ENCODE results near the gene TM2D1. TPM values are rescaled to one million over a fixed set of nuclear protein-coding genes. Genes with fewer than 3 reads are reported as not detected.
"Not testable (repeated sequence)": the region's sequence is repeated elsewhere in the genome, so short reads cannot be mapped to it uniquely, and the experiment has no call there.

The TM2D1 gene
- total RNA-seq, 1 experiment from 2014 or later = 60.2 TPM

DNA sequence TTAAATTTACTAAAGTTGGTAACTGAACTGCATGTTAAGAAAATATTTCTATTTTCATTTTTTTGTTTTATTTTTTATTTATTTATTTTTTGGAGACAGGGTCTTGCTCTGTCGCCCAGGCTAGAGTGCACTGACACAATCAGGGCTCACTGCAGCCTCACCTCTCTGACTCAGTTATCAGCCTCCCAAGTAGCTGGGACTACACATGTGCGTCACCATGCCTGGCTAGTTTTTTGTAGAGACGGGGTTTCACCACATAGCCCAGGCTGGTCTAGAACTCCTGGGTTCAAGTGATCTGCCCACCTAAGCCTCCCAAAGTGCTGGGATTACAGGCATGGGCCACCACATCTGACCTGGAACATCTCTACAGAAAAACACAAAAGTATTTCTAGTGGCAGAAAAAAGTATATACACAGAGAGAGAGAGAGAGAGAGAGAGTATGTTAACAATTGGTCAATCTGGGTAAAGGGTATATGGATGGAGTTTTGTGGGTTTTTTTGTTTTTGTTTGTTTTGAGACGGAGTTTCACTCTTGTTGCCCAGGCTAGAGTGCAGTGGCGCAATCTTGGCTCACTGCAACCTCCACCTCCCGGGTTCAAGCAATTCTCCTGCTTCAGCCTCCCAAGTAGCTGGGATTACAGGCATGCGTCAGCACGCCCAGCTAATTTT lies 5.8 kb downstream of the TM2D1 start:
- DNase-seq (ENCODE audit: low read depth) = not testable (repeated sequence)

DNA sequence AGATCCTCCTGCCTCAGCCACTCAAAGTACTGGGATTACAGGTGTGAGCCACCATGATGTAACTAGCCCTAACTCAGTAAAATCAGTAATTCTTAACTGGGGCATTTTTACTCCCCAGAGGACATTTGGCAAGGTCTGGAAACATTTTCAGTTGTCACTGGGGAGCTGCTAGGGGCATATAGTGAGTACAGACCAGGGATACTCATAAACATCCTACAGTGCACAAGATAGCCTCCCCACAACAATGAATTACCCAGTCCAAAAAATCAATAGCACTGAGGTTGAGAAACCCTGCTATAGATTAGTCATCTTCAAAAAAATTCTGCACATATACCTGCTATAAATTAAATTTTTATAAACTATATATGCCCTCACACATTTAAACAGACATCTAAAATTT lies 13.0 kb downstream of the TM2D1 start:
- no peak for DNase-seq (ENCODE audit: low read depth)

DNA sequence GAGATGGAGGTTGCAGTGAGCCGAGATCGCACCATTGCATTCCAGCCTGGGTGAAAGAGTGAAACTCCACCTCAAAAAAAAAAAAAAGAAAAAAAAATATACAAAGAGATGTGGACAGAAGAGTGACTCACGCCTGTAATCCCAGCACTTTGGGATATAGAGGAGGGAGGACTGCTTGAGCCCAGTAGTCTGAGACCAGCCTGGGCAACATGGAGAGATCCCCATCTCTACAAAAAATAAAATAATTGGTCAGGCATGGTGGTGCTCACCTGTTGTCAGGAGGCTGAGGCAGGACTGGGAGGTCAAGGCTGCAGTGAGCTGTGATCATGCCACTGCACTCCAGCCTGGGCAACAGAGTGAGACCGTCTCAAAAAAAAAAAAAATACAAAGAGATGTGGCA lies 13.7 kb downstream of the TM2D1 start:
- peak; percentile 49 for DNase-seq (ENCODE audit: low read depth)

DNA sequence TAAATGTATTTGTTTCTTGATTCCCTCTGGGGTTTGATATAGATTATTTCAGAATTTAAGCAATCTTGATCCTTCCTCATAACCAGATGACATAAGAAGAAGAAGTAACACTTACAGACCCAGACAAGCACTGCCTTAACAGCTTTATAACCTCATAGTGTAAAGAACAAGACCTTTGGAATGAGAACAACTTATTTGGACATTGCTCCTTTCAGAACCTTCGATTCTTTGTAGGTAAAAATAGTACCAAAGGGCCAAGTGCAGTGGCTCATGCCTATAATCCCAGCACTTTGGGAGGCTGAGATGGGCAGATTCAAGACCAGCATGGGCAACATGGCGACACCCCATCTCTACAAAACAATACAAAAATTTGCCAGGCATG lies 15.0 kb downstream of the TM2D1 start:
- no peak for DNase-seq (ENCODE audit: low read depth)

DNA sequence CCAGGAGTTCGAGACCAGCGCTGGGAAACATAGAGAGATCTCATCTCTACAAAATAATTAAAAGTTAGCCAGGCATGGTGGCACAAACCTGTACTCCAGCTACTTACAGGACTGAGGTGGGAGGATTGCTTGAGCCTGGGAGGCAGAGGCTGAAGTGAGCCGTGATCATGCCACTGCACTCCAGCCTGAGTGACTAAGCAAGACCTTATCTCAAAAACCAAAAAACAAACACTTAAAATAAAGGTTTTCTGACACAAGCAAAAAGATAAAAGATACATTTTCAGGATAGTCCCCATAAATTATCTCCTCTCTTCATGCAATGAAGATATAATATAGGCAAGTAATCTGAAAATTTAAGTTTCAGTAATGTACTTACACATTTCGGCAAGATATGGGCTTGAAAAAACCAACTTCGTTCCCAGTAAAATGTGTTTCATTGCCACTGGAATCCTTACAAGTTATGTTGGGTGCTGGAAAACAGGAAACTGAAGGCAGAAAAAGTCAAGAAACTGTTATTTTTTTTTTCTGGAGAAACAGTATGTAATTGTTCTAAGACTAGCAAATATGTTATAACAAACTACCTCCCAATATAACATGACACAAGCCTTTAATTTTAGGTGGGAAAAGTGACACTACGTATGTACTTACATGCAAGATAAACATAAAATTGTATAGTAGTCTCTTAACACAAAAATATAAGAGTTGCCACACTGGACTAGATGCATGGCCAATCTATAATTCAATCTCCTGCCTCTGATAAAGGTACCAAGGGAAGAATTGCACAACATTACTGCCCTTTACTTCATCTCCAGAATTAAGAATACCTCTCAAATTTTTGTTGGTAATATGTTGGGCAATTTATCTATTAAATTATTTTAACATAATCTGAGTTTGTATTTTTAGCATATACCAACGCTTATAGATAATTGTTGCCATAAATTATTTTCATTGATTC lies 15.7 kb downstream of the TM2D1 start:
- no peak for DNase-seq (ENCODE audit: low read depth)

DNA sequence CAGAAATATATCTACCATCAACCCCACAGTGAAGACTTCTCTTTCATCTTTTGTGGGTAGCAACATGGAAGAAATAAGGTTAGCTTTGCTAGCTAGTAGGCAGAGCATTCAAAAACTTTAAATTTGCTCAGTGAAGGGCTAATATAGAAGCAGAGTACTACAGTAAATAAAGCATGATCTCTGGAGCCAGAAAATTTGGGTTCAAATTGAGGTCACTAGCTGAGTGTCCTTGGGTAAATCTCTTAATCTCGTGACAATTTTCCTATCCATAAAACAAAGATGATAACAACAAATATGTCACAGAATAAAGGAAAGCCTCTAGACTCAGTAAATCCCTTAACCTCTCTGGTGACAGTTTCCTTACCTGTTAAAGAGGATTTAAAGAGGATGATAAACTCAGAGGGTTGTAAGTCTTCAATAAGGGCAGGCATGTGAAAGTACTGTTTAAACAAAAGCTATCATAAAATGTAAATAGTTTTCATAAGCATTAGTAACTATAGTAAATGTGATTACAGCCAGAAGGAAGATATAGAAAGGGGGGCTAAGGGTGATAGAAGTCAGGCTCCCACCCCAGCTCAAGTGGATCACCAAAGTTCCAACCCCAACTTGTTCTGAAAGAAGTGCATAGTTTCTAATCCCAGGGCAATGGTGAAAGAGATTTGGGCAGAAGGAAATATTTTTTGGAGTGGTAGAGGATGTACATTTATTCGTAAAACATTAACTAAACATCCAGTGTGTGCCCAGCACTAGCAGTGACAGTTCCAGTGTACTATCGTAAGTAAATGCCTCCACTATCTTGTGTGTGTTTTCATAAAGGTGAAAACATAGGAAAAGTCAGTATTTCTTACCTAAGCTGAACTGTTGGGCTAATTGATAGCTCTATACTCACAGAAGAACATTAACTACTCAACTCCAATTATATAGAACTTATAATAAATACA lies 24.8 kb downstream of the TM2D1 start:
- no peak for DNase-seq (ENCODE audit: low read depth)

DNA sequence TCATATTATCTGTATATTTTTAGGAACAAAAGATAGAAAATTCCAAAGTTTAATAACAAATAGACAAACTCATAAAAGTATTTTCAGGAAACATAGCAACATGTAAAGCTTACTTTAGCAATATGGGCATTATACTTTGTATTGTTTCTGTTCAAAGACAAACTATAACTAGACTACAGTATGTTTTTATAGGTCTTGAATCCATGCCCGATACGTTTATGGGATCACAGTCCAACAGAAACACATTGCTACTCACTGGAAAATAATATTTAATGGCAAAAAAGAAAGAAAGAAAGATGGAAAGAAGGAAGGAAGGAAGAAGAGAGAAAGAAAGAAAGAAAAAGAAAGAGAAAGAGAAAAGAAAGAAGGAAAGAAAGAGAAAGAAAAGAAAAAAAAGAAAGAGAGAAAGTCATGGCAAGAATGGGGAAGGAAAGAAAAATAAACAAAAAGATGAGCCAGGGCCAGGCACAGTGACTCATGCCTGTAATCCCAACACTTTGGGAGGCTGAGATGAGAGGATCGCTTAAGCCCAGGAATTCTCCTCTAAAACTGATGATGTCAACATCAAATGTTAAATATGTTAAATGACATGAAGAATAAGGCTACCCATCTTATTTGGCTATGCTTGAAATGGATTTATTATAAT lies 32.7 kb downstream of the TM2D1 start:
- DNase-seq (ENCODE audit: low read depth) = peak; percentile 40

DNA sequence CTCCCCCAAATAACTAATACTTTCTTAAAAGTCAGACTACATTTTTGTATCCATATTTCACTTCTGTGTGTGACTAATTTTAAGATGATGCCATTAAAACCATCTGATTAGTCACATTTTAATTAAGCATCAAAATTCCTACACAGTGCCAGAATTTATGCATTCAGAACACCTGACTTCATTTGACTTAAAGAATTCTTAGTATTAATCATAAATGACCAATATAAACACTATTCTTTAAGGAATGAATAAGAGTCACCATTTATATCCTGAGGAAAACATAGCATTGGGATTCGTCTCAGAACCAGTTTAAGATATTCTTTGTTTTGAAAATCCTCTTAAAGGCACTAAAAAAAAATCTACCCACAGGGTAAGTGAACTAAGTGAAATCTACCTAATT lies 37.0 kb downstream of the TM2D1 start:
- no peak for DNase-seq (ENCODE audit: low read depth)

DNA sequence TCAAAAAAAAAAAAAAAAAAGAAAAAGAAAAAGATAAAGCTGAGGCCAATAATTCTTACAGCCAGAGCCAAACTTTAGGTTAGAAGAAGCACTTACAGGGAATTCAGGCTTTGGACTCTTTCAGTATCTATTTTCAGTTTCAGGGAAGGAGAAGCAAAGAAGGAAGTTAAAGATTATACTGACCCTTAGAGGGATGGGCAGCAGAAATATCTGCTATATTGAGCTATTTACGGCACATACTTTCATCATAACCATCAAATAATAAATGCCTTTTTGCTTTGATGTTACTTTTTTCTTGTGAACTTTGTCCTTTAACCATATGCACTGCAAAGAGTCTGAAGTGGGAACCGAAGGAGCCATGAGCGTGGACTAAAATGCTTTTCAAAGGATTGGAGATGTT lies 42.0 kb downstream of the TM2D1 start:
- DNase-seq (ENCODE audit: low read depth) = no peak

DNA sequence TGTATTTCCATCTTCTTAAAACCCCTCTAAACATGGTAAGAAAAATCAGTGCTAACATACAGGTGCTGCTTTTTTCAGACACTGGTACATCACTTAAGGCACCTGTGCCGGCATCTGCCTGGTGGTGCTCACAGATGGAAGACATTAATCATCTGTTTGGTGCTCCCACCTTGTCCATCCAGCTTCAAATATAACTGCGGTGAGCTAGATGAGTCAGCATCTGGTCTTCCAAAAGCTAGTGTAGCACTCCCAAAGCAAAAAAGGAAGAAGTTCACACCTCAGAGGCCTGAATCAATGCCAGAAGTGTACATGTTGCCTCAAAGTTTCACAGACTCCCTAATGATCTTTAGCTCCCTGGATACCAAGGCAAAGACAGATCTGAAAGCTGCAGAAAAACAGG lies 44.4 kb downstream of the TM2D1 start:
- DNase-seq (ENCODE audit: low read depth) = peak; percentile 1

DNA sequence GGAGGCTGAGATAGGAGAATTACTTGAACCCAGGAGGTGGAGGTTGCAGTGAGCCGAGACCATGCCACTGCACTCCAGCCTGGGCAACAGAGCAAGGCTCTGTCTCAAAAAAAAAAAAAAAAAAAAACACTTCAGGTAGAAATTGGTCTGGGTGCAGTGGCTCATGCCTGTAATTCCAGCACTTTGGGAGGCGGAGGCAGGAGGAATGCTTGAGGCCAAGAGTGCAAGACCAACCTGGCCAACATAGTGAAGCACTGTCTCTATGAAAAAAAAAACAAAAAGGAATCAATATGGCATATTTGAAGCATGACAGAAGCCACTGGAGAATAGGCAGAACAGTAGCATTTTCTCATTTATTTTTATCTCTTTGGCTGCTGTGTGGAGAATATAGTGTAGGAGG lies 48.1 kb downstream of the TM2D1 start:
- DNase-seq (ENCODE audit: low read depth) = not testable (repeated sequence)

DNA sequence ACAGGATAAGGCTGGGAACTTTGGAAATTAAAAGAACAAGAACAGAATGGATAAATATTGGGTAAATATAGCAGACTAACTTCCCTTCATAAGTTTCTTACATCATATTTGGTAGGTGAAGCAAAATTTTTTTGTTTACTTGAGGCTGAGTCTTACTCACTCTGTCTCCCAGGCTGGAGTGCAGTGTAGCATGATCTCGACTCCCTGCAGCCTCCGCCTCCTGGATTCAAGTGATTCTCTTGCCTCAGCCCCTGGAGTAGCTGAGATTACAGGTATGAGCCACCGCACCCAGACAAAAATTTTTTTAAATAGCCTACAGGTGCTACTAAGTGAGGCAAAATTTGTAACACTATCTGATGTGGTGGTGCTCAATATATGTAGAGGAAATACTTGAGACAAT lies 50.7 kb downstream of the TM2D1 start:
- no peak for DNase-seq (ENCODE audit: low read depth)

DNA sequence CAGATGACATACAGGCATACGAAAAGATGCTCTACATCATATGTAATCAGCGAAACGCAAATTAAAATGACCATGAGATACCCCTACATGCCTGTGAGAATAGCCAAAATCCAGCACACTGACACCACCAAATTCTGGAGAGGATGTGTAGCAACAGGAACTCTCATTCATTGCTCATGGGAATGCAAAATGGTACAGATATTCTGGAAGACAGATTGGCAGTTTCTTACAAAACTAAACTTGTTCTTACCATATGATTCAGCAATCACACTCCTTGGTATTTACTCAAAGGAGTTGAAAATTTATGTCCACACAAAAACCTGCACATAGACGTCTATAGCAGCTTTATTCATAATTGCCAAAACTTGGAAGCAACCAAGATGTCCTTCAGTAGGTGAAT lies 52.6 kb downstream of the TM2D1 start:
- no peak for DNase-seq (ENCODE audit: low read depth)

DNA sequence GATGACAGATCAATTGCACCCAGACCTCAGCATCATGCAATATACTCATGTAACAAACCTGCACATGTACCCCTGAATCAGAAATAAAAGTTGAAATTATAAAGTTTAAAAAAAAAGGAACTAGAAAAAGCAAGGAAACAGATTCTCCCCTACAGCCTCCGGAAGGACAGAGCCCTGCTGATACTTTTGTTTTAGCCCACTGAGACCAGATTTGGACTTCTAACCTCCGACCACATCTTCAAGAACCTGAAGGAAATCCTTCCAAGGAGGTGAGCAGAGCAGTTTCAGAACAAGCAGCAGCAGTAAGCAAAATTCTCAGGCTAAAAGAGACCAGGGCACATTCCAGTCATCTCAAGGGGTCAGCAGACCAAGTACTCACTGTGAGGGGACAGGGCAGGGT lies 54.5 kb downstream of the TM2D1 start:
- DNase-seq (ENCODE audit: low read depth) = no peak

DNA sequence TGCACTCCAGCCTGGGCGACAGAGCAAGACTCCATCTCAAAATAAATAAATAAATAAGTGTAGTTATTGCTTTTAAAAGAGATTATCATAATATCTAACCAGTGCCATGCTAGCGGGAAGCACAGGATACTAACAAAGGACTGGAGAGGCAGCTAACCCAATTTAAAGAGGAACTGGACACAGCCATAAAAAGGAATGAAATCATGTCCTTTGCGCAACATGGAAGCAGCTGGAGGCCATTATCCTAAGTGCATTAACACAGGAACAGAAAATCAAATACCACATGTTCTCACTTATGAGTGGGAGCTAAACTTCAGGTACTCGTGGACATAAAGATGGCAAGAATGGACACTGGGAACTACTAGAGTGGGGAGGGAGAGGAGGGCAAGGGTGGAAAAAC lies 54.9 kb downstream of the TM2D1 start:
- peak; percentile 3 for DNase-seq (ENCODE audit: low read depth)

DNA sequence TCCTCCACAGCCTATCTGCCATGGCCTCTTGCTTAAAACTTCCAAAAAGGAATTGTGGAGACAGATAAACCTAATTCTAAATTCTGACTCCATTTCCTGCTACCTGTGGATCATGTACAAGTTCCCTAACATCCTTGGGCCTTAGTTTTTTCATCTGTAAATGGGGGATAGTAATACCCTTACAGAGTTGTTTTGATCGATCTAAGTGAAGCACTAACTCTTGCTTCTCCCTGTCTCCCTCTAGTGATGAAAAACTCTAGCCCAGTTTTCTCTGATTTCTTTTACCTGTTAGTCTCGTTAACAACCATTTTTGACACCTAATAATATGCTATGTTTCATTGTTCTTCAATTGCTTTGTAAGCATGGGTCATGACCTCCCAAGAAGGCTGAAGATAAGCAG lies 65.9 kb downstream of the TM2D1 start:
- DNase-seq (ENCODE audit: low read depth) = no peak

DNA sequence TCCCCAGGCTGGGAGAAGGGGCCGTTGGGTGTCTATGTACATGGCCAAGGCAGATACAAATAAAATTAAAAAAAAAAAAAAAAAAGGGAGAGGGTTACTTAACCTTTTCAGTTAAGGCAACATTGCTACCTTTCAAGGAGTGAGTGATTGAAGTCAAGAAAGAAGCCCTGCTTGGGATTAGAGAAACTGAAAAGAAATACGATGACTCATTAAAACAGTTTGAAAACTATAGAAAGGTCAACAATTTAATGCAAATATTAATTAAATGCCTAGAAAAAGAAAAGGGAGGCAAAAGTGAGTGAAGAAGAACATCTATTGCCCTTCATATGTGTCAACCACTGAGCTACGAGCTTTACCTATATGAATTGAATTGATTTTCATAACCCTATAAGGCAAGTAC lies 69.5 kb downstream of the TM2D1 start:
- DNase-seq (ENCODE audit: low read depth) = no peak

DNA sequence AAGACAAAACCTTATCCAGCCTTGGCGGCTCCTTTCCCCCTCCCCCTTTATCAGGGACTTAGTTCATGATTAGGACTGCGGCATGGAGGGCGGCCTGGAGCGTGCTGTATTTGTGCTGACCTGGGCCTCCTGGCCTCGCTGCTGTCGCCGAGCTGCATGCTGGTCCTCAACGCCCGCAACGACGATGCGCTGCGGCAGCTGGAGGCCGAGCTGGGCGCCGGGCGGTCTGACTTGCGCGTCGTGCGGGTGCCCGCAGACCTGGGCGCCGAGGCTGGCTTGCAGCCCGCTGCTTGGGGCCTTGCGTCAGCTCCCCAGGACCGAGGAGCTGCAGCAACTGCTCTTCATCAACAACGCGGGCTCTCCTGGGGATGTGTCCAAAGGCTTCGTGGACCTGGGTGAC lies 70.9 kb downstream of the TM2D1 start:
- no peak for DNase-seq (ENCODE audit: low read depth)

DNA sequence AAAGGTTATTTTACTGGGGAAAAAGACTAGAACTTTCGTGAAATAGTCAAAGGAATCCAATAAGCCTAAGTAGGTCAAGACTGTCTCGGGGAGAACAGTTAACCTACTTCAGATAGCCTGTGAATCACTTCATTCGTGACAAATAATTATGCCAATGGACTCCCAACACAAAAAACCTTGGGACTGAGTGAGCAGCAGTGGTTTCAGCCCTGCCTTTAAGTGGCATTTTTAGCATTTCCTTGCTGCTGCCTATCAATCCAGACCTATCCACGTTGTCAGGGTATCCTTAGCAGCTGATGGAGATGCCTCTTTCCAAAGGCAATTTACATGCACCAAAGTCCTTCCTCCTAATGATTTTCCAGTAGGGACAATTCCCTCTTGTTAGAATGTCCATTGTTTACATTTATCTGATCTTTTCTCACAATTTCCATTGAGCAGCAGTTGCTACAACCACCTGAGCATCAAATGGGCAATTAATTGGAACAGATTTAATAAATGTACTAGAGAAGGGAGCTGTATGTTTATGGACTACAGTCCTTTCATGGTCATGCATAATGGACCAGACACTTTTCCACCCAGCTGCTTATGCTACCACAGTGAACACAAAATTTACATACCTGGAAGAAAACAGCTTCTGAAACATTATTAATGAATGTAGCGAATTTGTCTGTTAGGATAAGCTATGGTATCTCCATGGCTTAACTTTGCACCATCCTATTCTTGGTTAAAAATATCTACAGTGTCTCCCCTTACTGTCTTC lies 75.8 kb downstream of the TM2D1 start:
- DNase-seq (ENCODE audit: low read depth) = no peak

DNA sequence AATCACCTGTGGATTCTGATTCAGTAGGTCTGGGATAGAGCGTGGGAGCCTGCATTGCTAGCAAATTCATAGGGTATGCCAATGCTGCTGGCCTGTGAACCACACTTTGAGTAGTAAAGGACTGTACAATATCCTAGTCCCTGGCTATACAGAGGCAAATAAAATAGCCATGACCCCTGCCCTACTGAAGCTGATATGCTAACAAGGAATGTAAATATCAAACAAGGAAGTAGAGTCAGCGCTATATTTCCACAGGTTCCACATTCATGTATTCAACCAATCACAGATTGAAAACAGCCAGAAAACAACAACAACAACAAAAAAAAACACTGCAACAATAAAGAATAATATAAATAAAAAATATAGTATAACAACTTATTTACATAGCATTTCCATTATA lies 77.8 kb downstream of the TM2D1 start:
- no peak for DNase-seq (ENCODE audit: low read depth)

DNA sequence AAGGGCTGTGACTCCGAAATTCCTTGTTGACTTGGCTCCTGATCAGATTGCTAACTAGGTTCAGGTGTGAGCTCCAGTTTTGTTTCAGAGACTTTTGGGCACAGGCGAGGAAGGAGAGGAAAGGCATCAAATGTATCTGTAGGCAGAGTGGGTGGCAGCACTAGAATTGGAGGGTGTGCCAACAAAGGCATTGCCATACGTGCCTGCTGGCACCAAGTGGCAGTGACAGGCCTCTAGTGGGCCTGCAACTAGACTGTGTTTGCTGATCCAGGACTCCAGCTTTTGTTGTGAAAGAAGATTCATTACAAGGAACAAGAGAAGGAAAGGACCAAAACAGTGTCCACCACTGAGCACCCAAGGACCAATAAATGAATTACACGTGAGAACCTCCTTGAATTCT lies 79.5 kb downstream of the TM2D1 start:
- no peak for DNase-seq (ENCODE audit: low read depth)
